Measurements from ENCODE around the gene CRX. TPM values are rescaled to one million over a fixed set of nuclear protein-coding genes. Genes with fewer than 3 reads are reported as not detected.
"Not testable (repeated sequence)": the region's sequence is repeated elsewhere in the genome, so short reads cannot be mapped to it uniquely, and the experiment has no call there.

The CRX gene
- total and polyA plus RNA-seq, 2 donors (not counting 1 experiment from before 2014, with no cell fraction given) = not detected

GRCh38 chr19:47848823-47849473 lies 27.2 kb downstream of the CRX start:
- H3K9ac ChIP-seq (ENCODE audit: insufficient read depth, low read length) = no peak overlapping the region
- peak in 1 of 2 donors; percentile 3 for DNase-seq (ENCODE audit: low read depth in 2 of 2)

GRCh38 chr19:47853003-47853402 lies 31.3 kb downstream of the CRX start:
- Histone ChIP-seq H3K27ac (ENCODE audit: insufficient read depth, low read length) (no peak overlapping the region), H3K9ac (ENCODE audit: insufficient read depth, low read length) (no peak overlapping the region), H3K79me2 (ENCODE audit: control insufficient read depth, insufficient read depth, low read length) (no peaks in the 10 kb centered on the region), H2AFZ (ENCODE audit: low read length) (no peak overlapping the region), H4K20me1 (ENCODE audit: control insufficient read depth, extremely low read depth, insufficient read depth, low read length) (no peaks in the 10 kb centered on the region), H3K9me3 (ENCODE audit: control insufficient read depth, insufficient read depth, low read depth, low read length) (no peaks in the 10 kb centered on the region), H3K4me3 (replicated peaks in 1 of 4; ENCODE audit: control extremely low read depth in 1 of 4, insufficient read depth in 1 of 4, low read depth in 3 of 4, low read length in 4 of 4) (no peak overlapping the region), H3K36me3 (ENCODE audit: control insufficient read depth, insufficient read depth, low read length) (no peaks in the 10 kb centered on the region), H3K4me1 (ENCODE audit: control insufficient read depth, extremely low read depth, insufficient read depth, low read length) (no peaks in the 10 kb centered on the region), H3K4me2 (ENCODE audit: extremely low read depth, insufficient read depth, low read length) (no peak overlapping the region), H3K27me3 (ENCODE audit: control insufficient read depth, insufficient read depth, low read length) (peaks cover 8% of the 10 kb centered on the region)
- DNase-seq (ENCODE audit: low read depth in 2 of 2) = no peak
- TF ChIP-seq CTCF (conservative IDR thresholded peaks at IDR 0.05 in 1 of 2, IDR thresholded peaks at IDR 0.05 in 1 of 2; ENCODE audit: low read depth in 1 of 2, low read length in 2 of 2) (no peak), EZH2 (IDR thresholded peaks at IDR 0.05; ENCODE audit: low read length, missing control alignments) (no peak)

More at GRCh38 chr19:47848823-47849473, 27.2 kb downstream of the CRX start:
- H3K36me3 ChIP-seq (ENCODE audit: control insufficient read depth, insufficient read depth, low read length) = no peaks in the 10 kb centered on the region
- TF ChIP-seq CTCF (conservative IDR thresholded peaks at IDR 0.05 in 1 of 2, IDR thresholded peaks at IDR 0.05 in 1 of 2; ENCODE audit: low read depth in 1 of 2, low read length in 2 of 2) (peak; percentile 24 to 39), EZH2 (IDR thresholded peaks at IDR 0.05; ENCODE audit: low read length, missing control alignments) (no peak)
- no peak overlapping the region for H3K4me3 ChIP-seq (replicated peaks in 1 of 4; ENCODE audit: control extremely low read depth in 1 of 4, insufficient read depth in 1 of 4, low read depth in 3 of 4, low read length in 4 of 4)
- H3K4me2 ChIP-seq (ENCODE audit: extremely low read depth, insufficient read depth, low read length) = no peak overlapping the region
- no peak overlapping the region for H3K27ac ChIP-seq (ENCODE audit: insufficient read depth, low read length)
- H3K4me1 ChIP-seq (ENCODE audit: control insufficient read depth, extremely low read depth, insufficient read depth, low read length) = no peaks in the 10 kb centered on the region
- H3K9me3 ChIP-seq (ENCODE audit: control insufficient read depth, insufficient read depth, low read depth, low read length) = no peaks in the 10 kb centered on the region
- H4K20me1 ChIP-seq (ENCODE audit: control insufficient read depth, extremely low read depth, insufficient read depth, low read length) = no peaks in the 10 kb centered on the region
- peaks cover 8% of the 10 kb centered on the region for H3K27me3 ChIP-seq (ENCODE audit: control insufficient read depth, insufficient read depth, low read length)
- H2AFZ ChIP-seq (ENCODE audit: low read length) = no peak overlapping the region
- no peaks in the 10 kb centered on the region for H3K79me2 ChIP-seq (ENCODE audit: control insufficient read depth, insufficient read depth, low read length)

GRCh38 chr19:47854459-47854858 lies 32.7 kb downstream of the CRX start:
- H3K79me2 ChIP-seq (ENCODE audit: control insufficient read depth, insufficient read depth, low read length) = no peaks in the 10 kb centered on the region
- TF ChIP-seq EZH2 (IDR thresholded peaks at IDR 0.05; ENCODE audit: low read length, missing control alignments) = no peak
- H3K36me3 ChIP-seq (ENCODE audit: control insufficient read depth, insufficient read depth, low read length) = no peaks in the 10 kb centered on the region
- DNase-seq (ENCODE audit: low read depth in 2 of 2) = no peak
- H3K4me2 ChIP-seq (ENCODE audit: extremely low read depth, insufficient read depth, low read length) = no peak overlapping the region
- H3K27me3 ChIP-seq (ENCODE audit: control insufficient read depth, insufficient read depth, low read length) = peaks cover 3% of the 10 kb centered on the region
- no peak overlapping the region for H2AFZ ChIP-seq (ENCODE audit: low read length)
- no peaks in the 10 kb centered on the region for H3K9me3 ChIP-seq (ENCODE audit: control insufficient read depth, insufficient read depth, low read depth, low read length)
- H3K4me1 ChIP-seq (ENCODE audit: control insufficient read depth, extremely low read depth, insufficient read depth, low read length) = no peaks in the 10 kb centered on the region
- no peak overlapping the region for H3K27ac ChIP-seq (ENCODE audit: insufficient read depth, low read length)
- no peak overlapping the region for H3K4me3 ChIP-seq (replicated peaks in 1 of 4; ENCODE audit: control extremely low read depth in 1 of 4, insufficient read depth in 1 of 4, low read depth in 3 of 4, low read length in 4 of 4)
- H4K20me1 ChIP-seq (ENCODE audit: control insufficient read depth, extremely low read depth, insufficient read depth, low read length) = no peaks in the 10 kb centered on the region
- H3K9ac ChIP-seq (ENCODE audit: insufficient read depth, low read length) = no peak overlapping the region

- not testable (repeated sequence) for H3K4me3 ChIP-seq (replicated peaks in 1 of 4; ENCODE audit: control extremely low read depth in 1 of 4, insufficient read depth in 1 of 4, low read depth in 3 of 4, low read length in 4 of 4); H3K27ac ChIP-seq (ENCODE audit: insufficient read depth, low read length); H3K27me3 ChIP-seq (ENCODE audit: control insufficient read depth, insufficient read depth, low read length); H3K4me2 ChIP-seq (ENCODE audit: extremely low read depth, insufficient read depth, low read length); H4K20me1 ChIP-seq (ENCODE audit: control insufficient read depth, extremely low read depth, insufficient read depth, low read length); H3K79me2 ChIP-seq (ENCODE audit: control insufficient read depth, insufficient read depth, low read length); H3K36me3 ChIP-seq (ENCODE audit: control insufficient read depth, insufficient read depth, low read length); H3K9me3 ChIP-seq (ENCODE audit: control insufficient read depth, insufficient read depth, low read depth, low read length); H3K9ac ChIP-seq (ENCODE audit: insufficient read depth, low read length); H3K4me1 ChIP-seq (ENCODE audit: control insufficient read depth, extremely low read depth, insufficient read depth, low read length); H2AFZ ChIP-seq (ENCODE audit: low read length)
- peak; percentile 2 to 15 for DNase-seq (ENCODE audit: low read depth in 2 of 2)
These were observed 36.5 kb downstream of the CRX start for GRCh38 chr19:47858231-47858630.

- not testable (repeated sequence) for H4K20me1 ChIP-seq (ENCODE audit: control insufficient read depth, extremely low read depth, insufficient read depth, low read length); H3K9me3 ChIP-seq (ENCODE audit: control insufficient read depth, insufficient read depth, low read depth, low read length); H3K36me3 ChIP-seq (ENCODE audit: control insufficient read depth, insufficient read depth, low read length); H3K4me1 ChIP-seq (ENCODE audit: control insufficient read depth, extremely low read depth, insufficient read depth, low read length); H3K9ac ChIP-seq (ENCODE audit: insufficient read depth, low read length); H3K27me3 ChIP-seq (ENCODE audit: control insufficient read depth, insufficient read depth, low read length); H3K27ac ChIP-seq (ENCODE audit: insufficient read depth, low read length); H3K4me3 ChIP-seq (replicated peaks in 1 of 4; ENCODE audit: control extremely low read depth in 1 of 4, insufficient read depth in 1 of 4, low read depth in 3 of 4, low read length in 4 of 4); DNase-seq (ENCODE audit: low read depth in 2 of 2); H3K79me2 ChIP-seq (ENCODE audit: control insufficient read depth, insufficient read depth, low read length); H2AFZ ChIP-seq (ENCODE audit: low read length); H3K4me2 ChIP-seq (ENCODE audit: extremely low read depth, insufficient read depth, low read length)
These were observed 37.0 kb downstream of the CRX start, which contains the start of gene TPRX2 for GRCh38 chr19:47858646-47859285. Gene TPRX2 (plus strand): TSS chr19:47859235. CDS start chr19:47859247, 12 bp downstream.
